A549 (cell line): Measurements from ENCODE around the gene MTA3.

ENCODE experiments used
- CHD2 ChIP-seq: fragments of 150-350 bp; IDR thresholded peaks from 2 replicates; pipeline ENCODE4 v1.6.1; 2014; ENCODE audit warnings: low read length; ENCODE audit not compliant: partially characterized antibody
- CTCF ChIP-seq: fragments of >200 bp; sonication (Bioruptor Twin); formaldehyde crosslinking; IDR thresholded peaks from 3 replicates; pipeline ENCODE4 v1.5.1; 2016
- HDAC2 ChIP-seq: fragments of 200-600 bp; sonication (generic); IDR thresholded peaks from 2 replicates; pipeline ENCODE4 v1.6.1; 2016
- JUNB ChIP-seq: fragments of >200 bp; sonication (Bioruptor Twin); formaldehyde crosslinking; IDR thresholded peaks from 2 replicates; pipeline ENCODE4 v1.6.1; 2016
- MAX ChIP-seq: IDR thresholded peaks from 2 replicates; pipeline ENCODE4 v1.6.1; 2012
- MYC ChIP-seq: IDR thresholded peaks from 2 replicates; pipeline ENCODE4 v1.6.1; 2012; ENCODE audit warnings: mild to moderate bottlenecking, inconsistent platforms, low read length, improper control_type of control experiment, borderline replicate concordance
- NR3C1 ChIP-seq: fragments of >200 bp; sonication (Bioruptor Twin); formaldehyde crosslinking; IDR thresholded peaks from 3 replicates; pipeline ENCODE4 v1.6.1; 2017
- POLR2A ChIP-seq: IDR thresholded peaks from 2 replicates; pipeline ENCODE4 v1.6.1; 2012; ENCODE audit warnings: mild to moderate bottlenecking, low read length
- RAD21 ChIP-seq, 2 experiments: fragments of >200 bp in 1 of 2; sonication (Bioruptor Twin) in 1 of 2; formaldehyde crosslinking in 1 of 2; IDR thresholded peaks in 1 of 2; conservative IDR thresholded peaks in 1 of 2; 2 replicates in 1 of 2; 3 replicates in 1 of 2; pipeline ENCODE4 v1.6.1; 2012 to 2018; ENCODE audit warnings: inconsistent platforms in 1 of 2
- RNF2 ChIP-seq: fragments of 200-600 bp; sonication (generic); IDR thresholded peaks from 2 replicates; pipeline ENCODE4 v1.6.1; 2016; ENCODE audit warnings: low read depth, mild to moderate bottlenecking, antibody characterized with exemption, moderate library complexity, borderline replicate concordance

GRCh38 chr2:42789751-42790150 lies 221.3 kb downstream of the MTA3 start:
- TF ChIP-seq CTCF (no peak), NR3C1 (no peak), MYC (no peak), RAD21 (conservative IDR thresholded peaks at IDR 0.05 in 1 of 2, IDR thresholded peaks at IDR 0.05 in 1 of 2) (no peak), JUNB (no peak), CHD2 (no peak), HDAC2 (no peak), MAX (no peak), RNF2 (no peak), POLR2A (no peak)
